Ovary (tissue), 9 donors: ENCODE measurements around the gene TMCO1. TPM values are rescaled to one million over a fixed set of nuclear protein-coding genes. Genes with fewer than 3 reads are reported as not detected.
A peak's percentile ranks its signal among the peaks of the same experiment; 100 is the strongest.
"Not testable (repeated sequence)": the region's sequence is repeated elsewhere in the genome, so short reads cannot be mapped to it uniquely, and the experiment has no call there.

ENCODE experiments used
- DNase-seq, 5 donors: peaks; one replicate each; pipeline ENCODE4 v3.0.0-alpha.2; 2019 to 2020
- H3K27ac ChIP-seq, 2 donors: fragments of 200-600 bp; one replicate each; pipeline versions ENCODE4 v1.5.1 to v1.8.0; 2019 to 2022
- H3K27me3 ChIP-seq: fragments of 200-600 bp; one replicate; pipeline ENCODE4 v1.8.0; 2022
- H3K36me3 ChIP-seq: fragments of 200-600 bp; sonication (generic); one replicate; pipeline ENCODE4 v1.5.1; 2019
- H3K4me1 ChIP-seq: one replicate; pipeline ENCODE4 v1.8.1; 2013; ENCODE audit warnings: mild to moderate bottlenecking, moderate library complexity; ENCODE audit not compliant: insufficient read depth
- H3K4me3 ChIP-seq: fragments of 200-600 bp; sonication (generic); one replicate; pipeline ENCODE4 v1.5.1; 2017
- H3K9me3 ChIP-seq, 2 donors: fragments of 200-600 bp in 1 of 2; sonication (generic) in 1 of 2; one replicate each; pipeline versions ENCODE4 v1.5.1 to v1.8.1; 2013 to 2019; ENCODE audit warnings: mild to moderate bottlenecking in 1 of 2, moderate library complexity in 1 of 2
- CTCF ChIP-seq, 3 donors: fragments of 450-650 bp in 2 of 3; fragments of 200-600 bp in 1 of 3; IDR thresholded peaks; one replicate each; pipeline versions ENCODE4 v1.5.1 to v1.8.0; 2016 to 2022; ENCODE audit warnings: antibody characterized with exemption in 3 of 3, mild to moderate bottlenecking in 1 of 3
- EP300 ChIP-seq: sonication (generic); formaldehyde crosslinking; IDR thresholded peaks from one replicate; pipeline ENCODE4 v1.6.1; 2017; ENCODE audit warnings: antibody characterized with exemption
- POLR2A ChIP-seq: fragments of 450-650 bp; IDR thresholded peaks from one replicate; pipeline ENCODE4 v1.6.1; 2017; ENCODE audit warnings: antibody characterized with exemption, mild to moderate bottlenecking, moderate library complexity
- WGBS, 3 donors: extraction: QIAGEN DNeasy Blood & Tissue Kit in 1 of 3; methylation state at CpG; one replicate each; pipeline versions ENCODE4 v1.1.5 to v1.1.7; 2013 to 2017; 5-methylcytosine and 5-hydroxymethylcytosine counted together
- intact Hi-C, 4 donors: fragments of 100-400 bp; cut with DNase I; formaldehyde crosslinking; loops; one replicate each; pipeline versions ENCODE4 v1.11.0 to v1.15.1; 2022 to 2023
- polyA plus RNA-seq, 2 donors: library from polyadenylated mRNA; stranded (reverse); fragments of 200-250 nt in 1 of 2; fragments of 350-450 nt in 1 of 2; fragmentation: Illumina TruSeq in 1 of 2; extraction: RNeasy Lipid Tissue Mini Kit (QIAGEN cat#74804) in 1 of 2; gene quantifications; one replicate each; pipeline ENCODE4 v1.2.3, GENCODE V29; 2013 to 2014
- total RNA-seq, 7 donors: library from RNA; depleted of rRNA in 2 of 7; stranded (reverse); fragments of >200 nt in 2 of 7; fragmentation: NEBNext Ultra II Directional in 3 of 7; extraction: Animal tissue kit (Norgen Biotek cat#: 25700) in 3 of 7; gene quantifications; one replicate each; pipeline versions ENCODE4 v1.1.0 to v1.2.4, GENCODE V29; 2016 to 2023
- donor health status: DM: no; HTN: no; CAD: no; lungs with moderate emphysema.
- donor health status: DM: no; HTN: no; CAD: no.
- donor health status: Bipolar disorder and iron deficiency.
- donor health status: DM: yes; HTN: yes; CAD: no.
- donor health status: DM: no; HTN: no; CAD: no.
- donor health status: DM: yes; HTN: yes; CAD: no.

The TMCO1 gene
- total and polyA plus RNA-seq, 9 donors: 38.5 to 142 (median 59.5) TPM

GRCh38 chr1:165726169-165726568 lies 42.5 kb downstream of the TMCO1 start:
- intact Hi-C loops: loop anchor here in 2 of 4 donors (5.0 to 10.0 kb wide), 2 partner anchors 114 to 189 kb away; no protein-coding TSS in a partner anchor
- DNase-seq: no peak
- Histone ChIP-seq H3K4me3 (no peak overlapping the region), H3K36me3 (no peaks in the 10 kb centered on the region), H3K9me3 (no peaks in the 10 kb centered on the region), H3K27ac (no peak overlapping the region), H3K4me1 (no peaks in the 10 kb centered on the region), H3K27me3 (no peaks in the 10 kb centered on the region)
- 86 to 92% (median 86%) methylated on average over 2 of the region's 2 CpGs for WGBS, 3 donors
- TF ChIP-seq POLR2A (no peak), CTCF (IDR thresholded peaks at IDR 0.05) (no peak), EP300 (no peak)

GRCh38 chr1:165717918-165718515 lies 50.7 kb downstream of the TMCO1 start:
- Histone ChIP-seq H3K27ac (no peak overlapping the region), H3K4me3 (no peak overlapping the region), H3K4me1 (no peaks in the 10 kb centered on the region), H3K9me3 (no peaks in the 10 kb centered on the region), H3K36me3 (no peaks in the 10 kb centered on the region), H3K27me3 (no peaks in the 10 kb centered on the region)
- peak in 1 of 5 donors; percentile 22 for DNase-seq
- 15 to 25% (median 15%) methylated on average over 4 of the region's 4 CpGs for WGBS, 3 donors
- intact Hi-C loops: loop anchor here in 2 of 4 donors (10.0 kb wide), 1 partner anchor 197 kb away; no protein-coding TSS in a partner anchor
- TF ChIP-seq CTCF (IDR thresholded peaks at IDR 0.05) (peak in 2 of 3 donors; percentile 31), EP300 (no peak), POLR2A (no peak)

GRCh38 chr1:165716265-165717051 lies 52.2 kb downstream of the TMCO1 start:
- not testable (repeated sequence) for H3K27ac ChIP-seq, H3K27me3 ChIP-seq, H3K9me3 ChIP-seq, H3K4me3 ChIP-seq, H3K36me3 ChIP-seq, H3K4me1 ChIP-seq, DNase-seq
- intact Hi-C loops: loop anchor here in 2 of 4 donors (10.0 kb wide), 1 partner anchor 198 kb away; no protein-coding TSS in a partner anchor
- whole genome bisulfite sequencing, 3 donors: 79 to 94% (median 88%) methylated on average over 8 of the region's 8 CpGs

DNA sequence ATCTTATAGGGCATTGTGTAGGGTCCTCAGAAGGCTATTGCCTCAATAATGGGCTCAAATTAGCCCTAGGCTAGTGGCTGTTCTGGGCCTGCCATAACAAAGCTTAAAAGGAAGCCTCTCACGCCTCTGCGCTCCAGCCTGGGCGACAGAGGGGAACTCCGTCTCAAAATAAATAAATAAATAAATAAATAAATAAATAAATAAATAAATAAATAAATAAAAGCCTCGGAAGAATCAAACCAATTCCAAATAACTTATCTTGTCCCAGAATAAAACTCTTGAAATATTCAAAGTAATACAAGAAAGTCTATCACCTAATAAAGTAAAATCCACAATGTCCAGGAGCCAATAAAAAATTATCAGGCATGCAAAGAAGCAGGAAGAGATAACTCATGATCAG lies 55.9 kb downstream of the TMCO1 start:
- Histone ChIP-seq H3K9me3 (no peaks in the 10 kb centered on the region), H3K27ac (no peak overlapping the region), H3K27me3 (no peaks in the 10 kb centered on the region), H3K4me1 (no peaks in the 10 kb centered on the region), H3K36me3 (no peaks in the 10 kb centered on the region), H3K4me3 (no peak overlapping the region)
- TF ChIP-seq CTCF (IDR thresholded peaks at IDR 0.05): no peak
- no peak for TF ChIP-seq EP300
- TF ChIP-seq POLR2A: no peak
- 79 to 87% (median 80%) methylated on average over 5 of the region's 5 CpGs for WGBS, 3 donors
- intact Hi-C loops: loop anchor here in 2 of 4 donors (10.0 kb wide), 1 partner anchor 202 kb away; no protein-coding TSS in a partner anchor
- DNase-seq: no peak
